HG03457 (cell line): ENCODE results near the gene HERC5.
"Not testable (repeated sequence)": the region's sequence is repeated elsewhere in the genome, so short reads cannot be mapped to it uniquely, and the experiment has no call there.

ENCODE experiments used
- ATAC-seq: cut with Tn5 transposase; IDR thresholded peaks from one replicate; pipeline ENCODE4 v1.9.1; 2021; ENCODE audit warnings: moderate number of reproducible peaks; ENCODE audit not compliant: unreplicated experiment

Gene HERC5

DNA sequence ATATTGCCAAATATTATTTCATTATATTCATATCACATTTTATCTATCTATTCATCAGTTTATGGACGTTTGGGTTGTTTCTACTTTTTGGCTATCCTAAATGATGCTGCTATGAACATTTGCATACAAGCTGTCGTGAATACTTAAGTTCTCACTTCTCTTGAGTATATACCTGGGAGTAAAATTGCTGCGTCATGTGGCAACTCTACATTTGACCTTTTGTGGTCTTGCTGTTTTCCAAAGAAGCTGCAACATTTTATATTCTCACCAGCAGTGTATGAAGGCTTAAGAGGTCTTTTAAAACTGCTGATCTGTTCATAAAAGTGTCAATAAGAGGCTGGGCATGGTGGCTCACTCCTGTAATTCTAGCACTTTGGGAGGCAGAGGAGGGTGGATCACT, 60.9 kb downstream of the HERC5 start:
- no peak for ATAC-seq

DNA sequence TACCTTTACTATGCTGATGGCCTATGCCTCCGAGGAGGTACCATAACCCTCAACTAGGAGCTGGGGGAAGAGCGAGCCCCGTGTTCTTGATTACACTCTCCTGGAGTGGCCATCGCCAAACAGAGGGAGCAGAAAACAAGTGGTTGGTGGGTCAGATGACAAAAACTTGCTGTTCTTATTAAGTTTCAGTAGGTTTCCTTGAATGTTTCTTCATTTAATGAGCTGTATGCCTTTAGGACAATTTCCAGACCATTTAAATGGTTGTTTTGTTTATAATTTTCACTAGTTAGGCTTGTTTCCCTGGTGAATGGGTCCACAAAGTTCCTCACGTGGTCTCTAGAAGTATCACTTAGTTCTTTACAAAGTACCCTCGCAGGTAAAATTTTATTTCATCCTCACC, 62.0 kb downstream of the HERC5 start:
- no peak for ATAC-seq

DNA sequence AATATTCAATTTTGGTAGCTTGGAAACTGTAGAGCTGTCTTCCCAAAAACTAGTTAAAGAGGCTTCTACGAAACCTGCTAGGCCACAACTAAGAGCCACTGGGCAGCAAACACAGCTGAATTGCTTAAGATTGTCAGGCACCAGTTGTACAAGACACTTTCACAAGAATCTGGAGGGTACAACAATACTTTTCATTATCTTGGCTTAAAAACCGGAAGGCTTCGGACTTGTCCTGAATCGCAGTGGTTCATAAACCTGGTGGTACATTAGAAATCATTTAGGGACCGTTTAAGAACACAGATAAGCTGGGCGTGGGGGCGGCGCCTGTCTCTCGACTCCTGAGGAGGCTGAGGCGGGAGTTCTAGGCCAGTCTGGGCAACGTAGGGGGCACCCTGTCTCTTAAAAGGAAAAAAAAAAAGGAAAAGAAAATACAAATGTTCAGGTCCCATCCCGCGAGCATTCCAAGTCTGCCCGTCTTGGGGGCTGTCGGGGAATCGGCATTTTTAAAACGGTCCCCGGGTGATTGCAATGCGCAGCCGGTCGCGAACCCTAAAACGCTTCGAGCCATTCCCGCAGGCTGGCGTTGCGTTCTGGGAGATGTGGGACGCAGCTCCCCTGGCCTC, 65.9 kb downstream of the HERC5 start:
- no peak for ATAC-seq

- ATAC-seq = peak; percentile 74
Measured at GRCh38 chr4:88523325-88524129, 66.6 kb downstream of the HERC5 start, which contains the start of gene PYURF. Gene PYURF, minus strand, starts transcription at chr4:88523776. Its CDS starts 76 bp downstream, at chr4:88523700.

GRCh38 chr4:88524171-88524570, 67.3 kb downstream of the HERC5 start:
- no peak for ATAC-seq

GRCh38 chr4:88526221-88526815, 69.4 kb downstream of the HERC5 start:
- no peak for ATAC-seq

DNA sequence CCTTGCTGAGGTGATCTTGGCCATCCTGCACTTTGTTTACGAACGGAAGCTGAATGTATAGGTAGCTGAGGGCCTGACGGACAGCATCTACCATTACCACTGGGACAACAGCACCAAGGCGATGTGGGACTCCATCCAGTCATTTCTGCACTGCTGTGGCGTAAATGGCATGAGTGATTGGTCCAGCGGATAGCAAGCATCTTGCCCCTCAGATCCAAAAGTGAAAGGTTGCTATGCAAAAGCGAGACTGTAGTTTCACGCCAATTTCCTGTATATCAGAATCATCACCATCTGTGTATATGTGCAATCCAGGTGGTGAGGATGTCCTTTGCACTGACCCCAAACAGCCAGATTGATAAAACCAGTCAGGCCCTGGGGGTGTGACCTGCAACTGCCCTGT, 70.9 kb downstream of the HERC5 start:
- ATAC-seq = no peak

- ATAC-seq = no peak
Measured at GRCh38 chr4:88528861-88529260, 71.9 kb downstream of the HERC5 start.

DNA sequence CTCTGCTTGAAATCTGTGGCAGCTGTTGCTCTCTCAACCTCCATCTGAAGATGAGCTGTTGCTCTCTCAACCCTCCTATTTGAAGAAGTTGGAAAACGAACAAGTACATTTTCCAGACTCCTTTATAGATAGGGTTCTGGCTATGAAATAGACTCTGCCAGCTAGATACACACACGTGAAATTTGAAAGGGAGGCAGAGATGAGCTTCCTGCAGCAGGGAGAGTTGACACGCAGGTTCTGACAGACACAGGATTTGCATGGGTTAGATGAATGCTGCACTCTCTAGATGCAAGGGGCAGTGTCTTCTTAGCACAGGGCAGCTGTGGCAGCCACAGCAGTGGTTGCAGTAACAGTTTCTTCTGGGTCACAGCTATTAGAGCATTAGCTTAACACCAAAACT, 74.6 kb downstream of the HERC5 start:
- ATAC-seq = no peak

DNA sequence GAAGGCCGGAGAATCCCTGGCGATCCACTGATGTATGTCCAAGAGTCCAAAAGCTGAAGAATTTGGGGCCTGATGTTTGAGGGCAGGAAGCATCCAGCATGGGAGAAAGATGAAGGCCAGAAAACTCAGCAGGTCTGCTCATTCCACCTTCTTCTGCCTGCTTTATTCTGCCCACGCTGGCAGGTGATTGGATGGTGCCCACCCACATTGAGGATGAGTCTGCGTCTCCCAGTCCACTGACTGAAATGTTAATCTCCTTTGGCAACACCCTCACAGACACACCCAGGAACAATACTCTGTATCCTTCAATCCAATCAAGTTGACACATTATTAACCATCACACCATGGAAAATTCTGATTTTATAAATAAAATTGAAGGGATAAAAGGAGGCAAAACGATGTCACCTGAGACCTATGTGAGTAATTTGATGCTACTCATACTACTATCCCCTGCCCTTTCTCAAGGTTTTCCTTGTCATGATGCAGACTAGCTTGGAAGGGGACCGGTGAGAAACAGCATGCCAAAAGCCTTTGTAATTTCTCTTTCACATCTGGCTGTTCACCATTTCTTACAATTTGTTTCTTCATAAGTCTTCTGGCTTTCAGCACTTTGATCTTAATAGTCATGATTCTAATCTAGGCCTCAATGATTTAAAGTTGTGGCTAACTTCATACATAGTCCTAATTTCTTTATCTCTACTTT, 76.3 kb downstream of the HERC5 start:
- no peak for ATAC-seq

DNA sequence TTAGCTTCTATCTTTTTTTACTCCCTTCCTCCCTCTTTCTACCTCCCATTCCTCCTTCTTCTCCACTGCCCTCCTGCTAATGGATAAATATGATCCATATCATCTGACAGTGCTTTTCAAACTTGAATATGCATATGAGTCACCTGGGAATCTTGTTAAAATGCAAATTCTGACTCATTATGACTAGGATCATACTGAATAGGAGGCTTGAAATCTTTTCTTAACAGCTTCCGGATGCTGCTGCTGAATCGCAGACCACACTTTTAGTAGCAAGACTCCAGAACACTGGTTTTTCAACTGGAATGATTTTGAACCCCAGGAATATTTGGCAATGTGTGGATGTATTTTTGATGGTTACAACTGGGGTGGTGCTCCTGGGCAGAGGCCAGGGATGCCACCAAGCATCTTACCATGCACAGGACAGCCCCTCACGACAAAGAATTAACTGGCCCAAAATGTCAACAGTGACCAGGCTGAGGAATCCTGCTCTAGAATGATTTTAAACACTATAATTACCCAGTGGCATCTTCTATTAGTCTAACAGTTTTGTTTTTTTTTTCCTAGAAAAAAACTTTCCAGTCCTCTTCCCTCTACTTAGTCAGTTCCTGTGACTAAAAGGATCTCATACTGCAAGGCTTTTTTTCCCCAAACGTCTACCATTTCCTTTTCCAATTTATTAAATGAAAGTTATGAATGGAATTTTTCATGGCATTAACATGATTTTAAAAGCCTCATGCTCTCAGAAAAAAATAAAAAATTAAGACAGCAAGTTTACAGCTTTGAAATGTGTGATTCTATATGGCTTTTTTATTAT, 77.2 kb downstream of the HERC5 start:
- ATAC-seq = no peak

DNA sequence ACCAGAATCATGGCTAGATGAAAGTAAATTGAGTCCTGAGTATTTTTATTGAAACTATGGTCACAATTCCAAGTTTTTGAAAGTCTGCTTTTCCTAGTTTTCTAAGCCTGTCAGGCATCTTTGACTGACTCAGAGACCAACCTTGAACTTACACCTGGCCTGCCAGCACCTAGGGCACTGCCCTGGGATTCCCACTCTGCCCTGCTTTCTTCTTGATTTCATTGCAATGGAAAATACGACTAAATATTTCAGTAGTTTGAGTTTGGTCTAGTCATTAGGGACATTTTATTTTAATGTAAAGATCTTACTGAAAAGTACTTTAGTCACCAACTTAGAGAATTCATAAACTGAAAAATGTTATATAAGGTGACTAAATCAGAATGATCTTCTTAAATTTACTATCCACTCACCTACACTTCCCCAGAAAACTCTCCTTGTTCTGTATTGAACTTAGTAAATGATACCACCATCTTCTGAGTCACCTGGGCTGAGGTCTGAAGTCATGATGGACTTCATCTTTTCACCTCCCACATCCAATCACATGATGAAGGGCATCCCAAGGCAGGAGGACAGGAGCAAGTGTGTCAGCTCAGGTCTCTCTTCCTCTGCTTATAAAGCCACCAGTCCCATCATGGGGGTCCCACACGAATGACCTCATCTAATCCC, 78.3 kb downstream of the HERC5 start:
- no peak for ATAC-seq

- no peak for ATAC-seq
Measured at GRCh38 chr4:88537709-88538108, 80.8 kb downstream of the HERC5 start.

- not testable (repeated sequence) for ATAC-seq
Measured at GRCh38 chr4:88539322-88540068, 82.6 kb downstream of the HERC5 start.

GRCh38 chr4:88549815-88550214, 92.9 kb downstream of the HERC5 start:
- ATAC-seq = no peak
